T1000 (cell line): Measurements from ENCODE around the gene RBM19.

ENCODE experiments used
- DNase-seq: peaks from one replicate; lab custom pipeline; 2025; ENCODE audit warnings: mixed read lengths; lab: John Stamatoyannopoulos, UW

RBM19 gene

DNA sequence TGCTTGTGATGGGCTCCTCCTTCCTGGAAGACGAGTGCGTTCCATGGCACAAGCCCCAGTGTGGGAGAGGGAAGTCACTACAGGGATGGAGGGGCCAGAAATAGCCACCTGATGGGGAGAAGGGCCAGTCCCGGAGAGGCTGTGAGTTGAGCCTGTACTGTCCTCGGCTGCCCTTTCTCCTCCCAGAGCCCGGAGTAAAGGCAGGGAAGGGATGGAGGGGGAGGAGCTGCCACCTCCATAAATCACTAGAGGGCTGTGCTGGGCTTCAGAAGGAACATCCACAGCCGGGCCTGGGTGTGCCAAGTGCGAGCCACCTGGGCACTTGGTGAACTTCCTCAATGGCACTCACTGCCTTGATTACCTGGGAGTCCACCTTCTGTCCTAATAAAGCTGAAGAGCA, 110.1 kb downstream of the RBM19 start:
- DNase-seq = no peak

DNA sequence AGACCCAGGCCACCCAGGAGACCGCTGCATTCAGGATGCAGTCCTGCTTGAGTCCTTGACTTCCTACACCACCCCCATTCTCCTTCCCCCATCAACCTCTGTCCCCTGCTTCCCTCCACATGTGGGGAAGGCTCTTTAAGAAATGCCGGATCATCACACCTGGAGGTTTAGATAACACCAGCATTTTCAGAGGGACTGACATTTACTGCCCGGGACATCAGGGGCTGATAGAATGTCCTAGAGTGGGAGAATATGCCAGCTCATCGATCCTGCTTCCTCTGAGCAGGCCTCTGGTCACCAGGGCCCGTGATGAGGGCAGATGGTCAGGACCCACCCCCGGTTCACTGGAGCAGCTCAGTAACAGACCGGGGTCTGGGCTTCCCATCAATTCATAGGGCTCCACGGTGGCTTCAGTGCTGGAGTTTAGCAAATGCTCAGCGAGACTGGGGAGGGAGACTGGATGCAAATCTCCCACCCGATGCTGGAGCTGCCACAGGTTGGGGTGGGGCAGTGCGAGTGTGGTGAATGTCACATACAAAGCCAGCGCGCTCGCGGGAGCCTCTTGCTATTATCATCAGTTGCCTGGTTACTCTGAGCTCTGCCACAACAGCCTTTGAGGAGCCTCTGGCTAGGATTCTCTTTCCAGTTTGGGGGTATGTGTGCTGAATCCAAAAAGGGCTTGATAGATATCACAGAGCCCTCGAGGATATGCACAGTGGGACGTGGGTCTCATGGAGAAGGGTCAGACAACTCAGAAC, 111.6 kb downstream of the RBM19 start:
- no peak for DNase-seq

DNA sequence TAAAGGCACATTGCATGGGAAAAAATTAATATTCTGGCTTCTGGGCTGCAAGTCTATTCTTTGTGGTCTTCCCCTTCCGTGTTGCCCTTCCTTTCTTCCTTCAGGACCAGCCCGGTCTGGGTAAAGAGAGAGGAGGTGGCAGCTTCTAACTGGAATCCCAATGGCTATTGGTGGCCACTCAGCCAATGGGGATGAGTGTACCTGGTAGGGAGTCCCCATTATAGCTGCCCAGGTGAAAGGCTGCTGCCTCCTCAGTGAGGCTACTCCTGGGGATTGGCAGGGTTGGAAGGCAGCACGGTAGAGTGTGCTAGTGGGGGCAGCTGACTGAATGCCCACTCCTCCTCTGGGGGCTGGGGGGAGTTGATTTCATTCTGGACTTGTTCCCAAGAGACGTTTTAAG, 112.6 kb downstream of the RBM19 start:
- DNase-seq = no peak

DNA sequence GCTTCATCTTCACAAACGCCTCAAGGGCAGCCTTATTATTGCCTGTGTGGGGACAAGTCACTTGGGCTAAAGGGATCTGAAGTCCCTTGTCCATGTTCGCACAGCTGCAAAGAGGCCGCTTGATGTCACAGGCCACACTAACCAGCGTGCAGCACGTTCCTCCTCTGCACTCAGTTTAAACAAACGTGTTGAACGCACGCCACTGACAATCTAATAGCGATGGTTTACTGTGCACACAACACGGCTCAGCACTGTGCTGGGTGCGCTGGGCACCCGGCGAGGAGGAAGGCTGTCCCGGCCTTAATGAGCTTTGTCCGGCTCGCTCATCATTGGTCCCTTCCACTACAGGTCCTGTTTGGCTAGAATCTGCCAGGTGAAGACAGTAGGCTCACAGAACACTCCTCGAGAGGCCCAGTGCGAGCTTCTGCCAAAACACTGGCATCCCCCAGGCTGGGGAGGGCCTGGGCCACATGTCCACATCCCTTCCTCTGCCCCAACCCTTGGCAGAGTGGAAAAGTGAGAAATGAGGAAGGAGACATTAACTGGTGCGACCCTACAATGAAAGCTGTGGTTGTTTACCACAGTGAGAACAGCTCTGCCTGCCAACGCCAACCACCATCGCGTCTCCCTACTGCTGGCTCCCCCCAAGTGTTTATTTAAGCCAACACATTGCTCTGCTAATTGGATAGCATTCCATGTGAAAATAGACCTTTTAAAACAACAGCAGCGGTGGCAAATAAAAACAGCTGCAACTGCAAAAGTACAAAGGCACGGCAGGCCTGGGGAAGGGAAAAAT, 113.2 kb downstream of the RBM19 start:
- DNase-seq = no peak

DNA sequence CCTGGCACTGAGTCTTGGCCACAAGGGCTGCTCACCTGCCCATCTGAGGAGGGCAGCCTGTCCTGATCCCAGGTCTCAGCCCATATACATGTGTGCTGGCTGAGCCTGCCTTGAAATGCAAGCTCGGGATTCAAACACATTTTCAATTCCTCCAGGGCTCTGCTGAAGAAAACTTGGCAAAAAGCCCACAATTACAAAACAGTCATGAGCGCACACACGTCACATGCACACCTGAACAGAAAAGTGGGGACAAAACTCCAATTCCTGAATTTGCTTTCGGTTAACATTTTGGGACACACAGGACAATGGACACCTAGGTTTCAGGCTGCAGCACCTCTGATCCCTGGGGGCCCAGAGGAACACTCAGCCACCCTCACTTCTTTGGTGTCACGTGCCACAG, 113.9 kb downstream of the RBM19 start:
- DNase-seq = no peak

DNA sequence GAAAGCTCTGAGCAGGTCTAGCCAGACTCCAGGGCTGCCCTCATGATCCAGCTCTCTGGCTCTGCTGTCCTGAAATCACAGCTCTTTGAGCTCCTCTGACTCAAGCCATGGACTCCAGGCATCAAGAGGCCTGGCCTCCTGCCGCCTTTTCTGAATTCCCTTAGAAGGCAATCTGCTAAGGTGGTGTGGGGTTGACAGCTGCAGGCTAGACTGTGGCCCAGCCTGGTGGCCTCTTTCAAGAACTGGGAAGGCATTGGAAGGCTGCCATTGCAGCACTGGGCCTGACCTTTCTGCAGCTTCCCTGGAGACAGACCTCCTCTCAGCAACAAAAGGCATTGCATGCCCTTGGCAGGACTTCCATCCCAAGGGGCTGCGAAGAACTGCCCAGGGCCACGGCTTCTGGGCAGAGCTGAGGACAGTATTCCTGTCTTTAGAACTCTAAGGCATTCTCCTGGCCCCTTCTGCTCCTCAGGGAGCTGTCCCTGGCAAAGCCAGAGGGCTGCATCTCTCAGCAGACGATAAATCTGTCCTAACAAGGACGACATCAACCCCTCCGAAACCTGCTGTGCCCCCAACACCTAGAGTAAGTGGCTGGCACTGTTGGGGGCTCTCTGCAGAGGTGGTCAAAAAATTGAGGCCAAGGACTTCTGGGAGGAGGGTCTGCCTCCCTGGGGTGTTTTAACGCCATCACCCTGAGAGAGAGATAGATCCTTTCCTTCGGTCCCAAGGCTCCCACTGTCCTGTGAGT, 115.6 kb downstream of the RBM19 start:
- no peak for DNase-seq

DNA sequence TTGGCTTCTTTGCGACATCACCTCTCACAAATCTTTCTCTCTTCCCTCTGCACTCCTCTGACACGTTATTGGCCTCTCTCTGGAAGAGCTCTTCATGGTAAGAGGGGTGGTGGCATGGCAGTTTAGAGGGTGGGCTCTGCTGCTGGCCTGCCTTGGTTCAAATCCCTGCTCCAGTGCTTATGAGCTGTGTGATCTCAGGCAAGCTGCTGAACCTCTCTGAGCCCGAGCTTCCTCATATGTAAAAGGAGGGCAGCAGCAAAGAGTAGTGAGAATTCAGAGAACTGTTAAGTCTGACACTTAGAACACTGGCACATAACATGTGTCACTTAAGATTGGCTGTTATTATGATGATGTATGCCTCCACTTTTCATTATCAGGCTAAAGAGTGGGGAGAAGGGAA, 118.3 kb downstream of the RBM19 start:
- DNase-seq = no peak

DNA sequence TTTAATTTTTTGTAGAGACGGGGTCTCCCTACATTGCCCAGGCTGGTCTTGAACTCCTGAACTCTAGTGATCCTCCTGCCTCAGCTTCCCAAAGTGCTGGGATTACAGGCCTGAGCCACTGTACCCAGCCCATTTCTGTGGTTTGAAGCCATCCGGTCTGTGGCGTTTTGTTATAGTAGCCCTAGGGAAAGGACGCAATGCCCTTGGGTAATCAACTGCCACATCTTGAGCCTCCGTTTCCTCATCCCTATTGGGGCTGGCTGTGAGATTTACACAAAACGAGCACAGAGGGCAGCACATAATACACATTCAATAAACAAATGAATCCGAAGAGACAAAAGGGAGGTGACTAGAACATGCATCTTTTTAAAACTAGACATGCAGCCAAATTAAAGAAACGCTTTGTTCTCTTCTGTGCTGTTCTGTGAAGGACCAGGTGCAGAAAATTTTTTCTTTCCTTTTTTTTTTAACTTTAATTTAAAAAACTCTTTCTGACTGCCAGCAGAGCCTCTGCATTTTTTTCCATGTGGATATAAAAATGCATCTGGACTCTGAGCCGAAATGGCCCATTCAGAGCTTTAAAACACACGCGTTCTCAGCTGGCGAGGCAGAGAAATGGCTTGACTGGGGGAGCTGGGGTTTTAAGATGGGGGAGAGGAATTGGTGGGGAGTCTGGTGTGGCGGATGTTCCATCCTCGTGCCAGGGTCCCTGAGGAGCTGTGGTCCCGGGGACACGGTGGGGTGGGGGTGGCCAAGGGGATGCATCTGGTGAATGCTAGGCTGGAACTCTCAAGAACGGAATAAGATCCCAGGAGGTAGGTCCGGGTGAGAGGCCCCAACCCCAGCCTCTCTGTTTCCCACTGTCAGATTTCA, 119.0 kb downstream of the RBM19 start:
- DNase-seq = no peak

DNA sequence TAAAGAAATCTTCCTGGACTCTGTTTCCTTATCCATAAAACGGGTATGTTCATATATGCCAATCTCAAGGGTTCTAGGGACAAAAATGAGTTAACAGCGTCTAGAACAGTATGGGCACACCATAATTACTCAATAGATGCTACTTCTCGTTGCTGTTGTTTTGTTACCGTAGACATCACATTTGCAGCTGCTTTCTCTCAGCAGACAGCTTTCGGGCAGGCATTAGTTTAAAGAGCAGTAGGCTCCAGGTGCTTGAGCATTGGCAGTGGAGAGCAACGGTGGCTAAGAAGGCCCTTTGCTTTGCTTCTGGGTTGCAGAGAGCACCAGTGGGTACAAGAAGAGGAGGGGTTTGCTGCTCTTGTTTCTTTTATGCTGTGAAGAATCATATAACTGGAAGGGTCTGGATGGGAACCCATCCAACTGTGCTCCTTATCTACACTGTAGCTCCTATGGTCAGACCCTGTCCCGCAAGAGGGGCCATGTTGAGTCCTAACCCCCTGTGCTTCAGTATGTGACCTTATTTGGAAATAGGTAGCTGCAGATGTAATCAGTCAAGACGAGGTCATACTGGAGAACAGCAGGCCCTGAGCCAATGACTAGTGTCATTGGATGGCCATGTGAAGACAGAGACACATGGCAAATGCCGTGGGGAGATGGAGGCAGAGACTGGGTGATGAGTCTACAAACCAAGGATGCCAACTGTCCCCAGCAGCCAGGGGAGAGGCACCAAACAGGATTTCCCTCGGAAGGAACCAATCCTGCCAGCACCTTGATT, 120.0 kb downstream of the RBM19 start:
- DNase-seq = no peak

DNA sequence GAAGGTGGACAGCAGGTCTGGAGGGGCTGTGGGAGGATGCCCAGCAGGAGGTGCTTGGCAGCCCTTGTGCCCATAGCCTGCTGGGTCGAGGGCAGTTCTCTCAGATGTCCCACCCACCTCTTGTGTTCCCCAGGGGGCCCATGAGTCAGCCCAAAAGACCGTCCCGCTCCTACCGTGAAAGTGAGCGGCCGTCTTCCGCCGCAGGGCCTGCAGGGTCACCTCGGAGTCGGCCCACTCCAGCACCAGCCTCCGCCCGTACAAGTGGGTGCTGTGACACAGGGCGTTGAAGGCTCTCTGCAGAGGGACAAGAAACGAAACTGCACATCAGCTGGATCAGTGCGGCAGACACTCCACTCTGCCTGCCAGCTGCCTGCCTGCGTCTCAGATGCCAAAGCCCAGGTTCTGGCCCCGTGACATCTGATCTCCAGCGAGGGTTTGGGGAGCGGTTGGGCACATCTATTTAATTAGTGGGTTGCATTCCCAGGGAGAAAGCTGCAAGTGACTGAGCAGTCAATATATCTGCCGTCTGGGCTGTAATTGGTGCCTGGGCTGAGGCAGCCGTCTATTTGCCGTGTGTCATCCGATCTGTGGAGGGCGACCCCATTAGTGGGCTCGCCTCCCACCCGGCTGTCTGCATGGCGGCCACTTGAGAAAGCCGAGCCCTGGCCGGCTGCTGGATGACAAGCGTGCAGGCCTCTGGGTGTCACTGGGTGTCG, 121.5 kb downstream of the RBM19 start:
- DNase-seq = no peak

DNA sequence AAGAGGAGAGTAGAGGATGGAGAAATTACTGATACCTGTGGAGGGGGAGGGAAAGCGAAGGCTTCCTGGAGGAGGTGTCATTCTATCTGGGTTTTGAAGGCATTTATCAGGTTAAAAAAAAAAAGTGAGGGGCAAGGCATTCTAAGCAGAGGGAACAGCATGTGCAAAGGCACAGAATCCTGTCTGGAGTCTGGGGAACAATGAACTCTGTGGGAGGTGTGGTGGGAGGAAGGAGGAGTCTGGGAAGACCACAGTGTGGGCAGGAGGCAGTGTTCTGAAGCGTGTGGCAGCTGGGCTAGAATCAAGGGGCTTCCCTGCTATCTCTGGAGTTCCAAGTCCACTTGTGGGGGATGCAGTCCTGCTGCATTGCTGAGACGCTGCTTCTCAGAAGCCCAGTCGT, 123.4 kb downstream of the RBM19 start:
- DNase-seq = no peak

DNA sequence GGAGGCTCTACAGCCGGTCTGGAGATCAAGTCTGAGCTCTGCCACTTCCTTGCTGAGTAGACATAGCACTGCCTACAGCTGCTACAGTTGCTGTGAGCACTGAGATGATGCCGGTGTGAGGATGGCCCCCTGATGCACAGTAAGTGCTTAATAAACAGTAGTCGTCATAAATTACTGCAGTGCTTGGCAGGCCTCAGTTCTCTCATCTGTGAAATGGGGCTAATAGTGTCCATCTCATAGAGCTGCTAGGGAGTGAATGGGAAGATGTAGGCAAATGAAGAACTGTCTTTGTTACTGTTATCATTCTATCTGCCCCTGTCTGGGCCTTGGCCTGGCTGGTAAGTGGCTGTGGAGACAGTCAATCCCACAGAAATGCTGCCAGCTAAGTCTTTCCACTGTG, 124.3 kb downstream of the RBM19 start:
- DNase-seq = no peak

DNA sequence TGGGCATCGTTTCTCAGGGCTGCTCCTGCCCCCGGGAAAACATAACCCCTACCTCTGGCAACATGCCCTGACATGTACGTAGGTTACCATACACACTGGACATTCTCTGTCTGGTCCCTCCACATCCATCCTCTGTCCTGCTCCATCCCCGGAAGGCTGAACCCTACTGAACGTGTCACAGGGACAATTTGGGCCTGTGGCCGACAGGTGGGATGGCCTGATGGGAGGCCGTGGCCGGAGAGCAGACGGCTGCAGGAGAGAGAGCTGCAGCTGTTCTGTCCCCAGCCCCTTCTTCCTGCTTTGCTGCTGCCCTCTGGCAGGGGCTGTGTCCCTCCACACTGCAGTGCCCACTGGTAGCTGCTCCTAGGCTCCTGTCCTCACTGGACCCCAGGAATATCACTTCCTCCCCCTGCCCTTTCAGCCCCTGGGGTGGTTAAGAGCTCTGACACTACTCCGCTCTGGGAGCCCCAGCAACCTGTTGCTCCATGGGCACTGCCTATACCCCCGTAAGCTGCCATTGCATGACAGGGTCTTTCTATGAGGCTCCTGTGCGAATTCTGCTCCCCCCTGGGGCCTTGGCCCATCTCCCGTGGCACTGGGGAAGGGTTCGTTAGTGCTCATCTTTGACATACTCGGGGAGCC, 125.6 kb downstream of the RBM19 start:
- no peak for DNase-seq

DNA sequence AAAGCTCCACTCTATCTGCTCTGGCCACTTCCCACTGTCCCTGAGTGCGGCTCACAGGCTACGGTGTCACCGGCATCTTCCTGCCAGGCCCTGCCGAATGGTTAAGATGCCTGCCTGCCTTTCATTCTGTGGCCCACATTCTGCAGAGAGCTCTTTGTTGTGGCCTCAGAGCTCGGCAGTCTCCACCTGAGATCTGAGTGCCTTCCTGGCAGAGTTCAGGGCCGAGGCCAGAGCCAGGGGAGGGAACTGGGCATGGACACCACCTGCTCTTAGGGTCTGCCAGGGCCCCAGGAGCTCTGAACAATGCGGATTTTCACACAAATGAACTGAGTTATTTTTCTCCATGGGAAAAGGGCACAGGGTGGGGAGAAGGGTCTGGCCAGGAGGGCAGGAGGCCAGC, 127.2 kb downstream of the RBM19 start:
- DNase-seq = no peak

DNA sequence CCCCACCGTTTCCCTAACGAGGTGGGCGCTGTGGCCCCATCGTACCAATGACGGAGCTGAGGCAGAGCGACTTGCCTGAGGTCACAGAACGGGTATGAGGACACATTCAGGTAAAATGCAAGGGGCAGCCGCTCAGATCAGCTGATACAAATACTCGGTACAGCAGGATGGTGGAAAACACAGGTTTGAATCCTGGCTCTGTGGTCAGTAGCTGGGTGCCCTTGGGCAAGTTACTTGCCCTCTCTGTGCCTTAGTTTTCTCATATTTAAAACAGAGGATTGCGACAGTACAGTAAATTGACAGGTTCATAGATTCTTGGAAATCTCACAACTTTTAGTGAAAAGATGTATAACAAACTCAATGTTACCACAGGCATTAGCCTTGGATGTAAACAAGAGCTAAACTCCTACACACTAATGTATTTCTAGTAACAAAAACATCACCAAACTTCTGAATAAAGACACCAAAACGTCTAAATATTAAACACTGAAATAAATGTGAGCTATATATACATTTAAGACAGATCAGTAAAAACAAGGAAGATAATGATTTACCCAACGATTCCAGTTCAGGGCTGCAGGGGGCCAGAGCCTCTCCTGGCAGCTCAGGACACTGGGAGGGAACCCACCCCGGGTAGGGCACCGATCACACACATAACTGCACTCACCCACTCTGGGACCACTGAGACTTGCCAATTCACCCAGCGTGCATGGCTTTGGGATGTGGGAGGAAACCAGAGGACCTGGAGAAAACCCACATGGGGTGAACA, 128.4 kb downstream of the RBM19 start:
- no peak for DNase-seq

DNA sequence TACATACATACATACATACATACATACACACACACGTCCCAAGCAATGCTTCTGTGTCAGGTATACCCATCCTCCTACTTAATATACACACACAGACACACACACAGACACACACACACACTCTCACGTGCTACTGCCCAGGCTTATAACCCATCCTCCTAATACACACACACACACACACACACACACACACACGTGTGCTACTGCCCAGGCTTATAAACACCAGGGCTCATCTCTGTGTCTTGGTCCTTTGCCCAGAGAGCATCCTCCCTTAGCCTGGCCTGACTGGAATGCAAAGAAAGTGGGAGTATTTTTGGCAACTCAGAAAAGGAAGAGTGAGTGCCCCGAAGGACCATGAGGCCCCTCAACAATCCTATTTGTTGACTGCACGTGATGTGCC, 129.0 kb downstream of the RBM19 start:
- DNase-seq = no peak

DNA sequence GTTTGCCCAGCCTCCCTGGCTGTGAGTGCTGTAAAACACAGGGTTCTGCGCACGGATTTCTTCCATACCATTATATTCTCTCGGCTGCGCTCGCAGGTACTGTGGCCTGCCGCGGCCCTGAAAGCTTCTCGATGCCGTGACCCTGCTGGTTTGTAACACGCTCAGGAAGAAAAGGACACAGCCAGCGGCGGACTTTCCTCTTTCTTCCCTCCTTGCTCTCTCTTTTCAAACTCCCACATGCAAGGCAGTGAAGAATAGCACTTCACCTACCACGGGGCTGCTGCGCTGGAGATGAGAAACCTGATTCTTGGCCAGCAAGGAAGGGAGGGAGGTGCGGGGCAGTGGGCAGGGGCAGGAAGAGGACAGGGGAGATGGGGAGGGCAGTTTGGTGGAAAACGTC, 130.2 kb downstream of the RBM19 start:
- no peak for DNase-seq

DNA sequence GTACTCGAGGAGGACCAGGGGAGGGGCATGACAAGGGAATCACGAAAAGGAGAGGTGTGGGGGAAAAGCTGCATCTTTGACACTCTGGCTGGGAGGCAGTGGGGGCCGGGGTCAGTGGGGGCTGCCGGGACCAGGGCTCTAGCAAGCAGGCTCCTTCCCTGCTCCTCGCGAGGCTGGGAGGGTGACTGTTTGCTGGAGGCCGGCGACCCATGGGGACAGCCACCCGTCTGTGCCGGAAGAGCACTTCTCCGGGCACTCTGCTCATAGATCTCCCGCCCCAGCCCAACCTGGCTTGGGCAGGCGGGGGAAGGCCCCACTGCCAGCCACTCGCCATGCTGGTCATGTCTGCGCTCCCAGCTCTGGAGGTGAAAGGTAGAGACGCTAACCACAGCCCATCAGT, 130.7 kb downstream of the RBM19 start:
- DNase-seq = no peak

DNA sequence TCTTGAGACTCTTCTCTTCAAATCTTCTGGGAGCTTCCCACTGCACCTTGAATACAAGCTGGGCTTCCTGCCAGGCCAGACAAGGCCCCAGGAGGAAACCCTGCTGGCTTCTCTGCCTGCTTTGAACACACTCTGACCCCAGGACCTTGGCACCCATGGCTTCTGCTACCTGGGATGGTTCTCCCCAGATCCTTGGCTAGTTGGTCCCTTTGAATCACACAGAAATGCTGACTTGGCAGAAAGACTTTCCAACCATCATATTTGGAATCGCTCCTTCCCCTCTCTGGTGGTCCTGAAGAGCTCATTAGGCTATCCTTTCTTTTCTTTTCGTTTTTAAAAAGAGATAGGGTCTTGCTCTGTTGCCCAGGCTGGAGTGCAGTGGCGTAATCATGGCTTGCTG, 132.7 kb downstream of the RBM19 start:
- DNase-seq = no peak
